DOHH2 (cell line): Measurements from ENCODE around the gene DHRS13.

Experiments used
- EZH2phosphoT487 ChIP-seq: fragments of 200-600 bp; sonication (generic); IDR thresholded peaks from 2 replicates; pipeline ENCODE4 v1.6.1; 2017; ENCODE audit warnings: borderline replicate concordance, mild to moderate bottlenecking, antibody characterized with exemption, low read length, moderate library complexity, mixed read lengths
- TF ChIP-seq, protein P1 (sequence below): fragments of 200-600 bp; sonication (generic); IDR thresholded peaks from one replicate; pipeline ENCODE4 v1.5.1; 2014; ENCODE audit warnings: antibody characterized with exemption, mild to moderate bottlenecking, low read depth, low read length; ENCODE audit not compliant: poor library complexity, severe bottlenecking

DNA sequence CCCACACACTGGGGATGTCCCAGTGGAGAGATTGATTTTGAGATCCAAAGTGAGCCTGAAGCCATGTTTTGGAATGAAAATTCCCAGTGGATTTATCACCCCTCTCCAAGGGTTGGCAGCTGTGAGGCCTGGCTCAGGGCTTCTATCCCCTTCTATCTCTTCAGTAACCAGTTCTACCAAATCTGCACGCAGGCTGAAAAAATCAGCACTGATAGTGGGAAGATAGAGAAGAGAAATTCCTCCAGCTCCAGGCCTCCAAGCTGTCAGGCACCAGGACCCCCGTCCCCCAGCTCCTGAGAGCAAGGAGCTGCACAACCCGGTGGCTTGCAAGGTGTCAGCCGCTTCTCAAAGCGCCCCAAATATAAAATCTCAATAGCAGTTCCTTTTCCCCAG is 6.4 kb downstream of the DHRS13 start:
- TF ChIP-seq, protein P1, sequence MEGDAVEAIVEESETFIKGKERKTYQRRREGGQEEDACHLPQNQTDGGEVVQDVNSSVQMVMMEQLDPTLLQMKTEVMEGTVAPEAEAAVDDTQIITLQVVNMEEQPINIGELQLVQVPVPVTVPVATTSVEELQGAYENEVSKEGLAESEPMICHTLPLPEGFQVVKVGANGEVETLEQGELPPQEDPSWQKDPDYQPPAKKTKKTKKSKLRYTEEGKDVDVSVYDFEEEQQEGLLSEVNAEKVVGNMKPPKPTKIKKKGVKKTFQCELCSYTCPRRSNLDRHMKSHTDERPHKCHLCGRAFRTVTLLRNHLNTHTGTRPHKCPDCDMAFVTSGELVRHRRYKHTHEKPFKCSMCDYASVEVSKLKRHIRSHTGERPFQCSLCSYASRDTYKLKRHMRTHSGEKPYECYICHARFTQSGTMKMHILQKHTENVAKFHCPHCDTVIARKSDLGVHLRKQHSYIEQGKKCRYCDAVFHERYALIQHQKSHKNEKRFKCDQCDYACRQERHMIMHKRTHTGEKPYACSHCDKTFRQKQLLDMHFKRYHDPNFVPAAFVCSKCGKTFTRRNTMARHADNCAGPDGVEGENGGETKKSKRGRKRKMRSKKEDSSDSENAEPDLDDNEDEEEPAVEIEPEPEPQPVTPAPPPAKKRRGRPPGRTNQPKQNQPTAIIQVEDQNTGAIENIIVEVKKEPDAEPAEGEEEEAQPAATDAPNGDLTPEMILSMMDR = no peak
- no peak for TF ChIP-seq EZH2phosphoT487
